Measurements from ENCODE around the gene PDZD2.

DNA sequence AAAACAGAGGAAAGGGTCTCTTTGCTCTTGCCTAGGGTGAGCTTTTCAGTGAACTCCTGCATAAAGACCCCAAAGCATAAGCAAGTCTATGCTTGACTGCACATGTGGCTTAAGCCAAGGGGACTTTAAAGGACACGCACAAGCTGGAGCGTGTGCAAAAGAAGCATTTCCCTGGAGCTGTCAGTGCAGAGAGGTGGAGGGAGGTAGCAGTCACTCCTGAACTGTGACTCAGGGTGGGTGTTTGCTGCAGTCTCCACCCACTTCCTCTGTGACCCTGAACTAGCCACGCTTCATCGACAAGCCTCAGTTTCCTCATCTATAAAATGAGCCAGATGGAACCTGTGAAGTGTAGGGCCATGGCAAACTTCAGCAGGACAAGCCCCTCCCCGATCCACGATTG lies 72.4 kb downstream of the PDZD2 start:
- TF ChIP-seq, protein P1, sequence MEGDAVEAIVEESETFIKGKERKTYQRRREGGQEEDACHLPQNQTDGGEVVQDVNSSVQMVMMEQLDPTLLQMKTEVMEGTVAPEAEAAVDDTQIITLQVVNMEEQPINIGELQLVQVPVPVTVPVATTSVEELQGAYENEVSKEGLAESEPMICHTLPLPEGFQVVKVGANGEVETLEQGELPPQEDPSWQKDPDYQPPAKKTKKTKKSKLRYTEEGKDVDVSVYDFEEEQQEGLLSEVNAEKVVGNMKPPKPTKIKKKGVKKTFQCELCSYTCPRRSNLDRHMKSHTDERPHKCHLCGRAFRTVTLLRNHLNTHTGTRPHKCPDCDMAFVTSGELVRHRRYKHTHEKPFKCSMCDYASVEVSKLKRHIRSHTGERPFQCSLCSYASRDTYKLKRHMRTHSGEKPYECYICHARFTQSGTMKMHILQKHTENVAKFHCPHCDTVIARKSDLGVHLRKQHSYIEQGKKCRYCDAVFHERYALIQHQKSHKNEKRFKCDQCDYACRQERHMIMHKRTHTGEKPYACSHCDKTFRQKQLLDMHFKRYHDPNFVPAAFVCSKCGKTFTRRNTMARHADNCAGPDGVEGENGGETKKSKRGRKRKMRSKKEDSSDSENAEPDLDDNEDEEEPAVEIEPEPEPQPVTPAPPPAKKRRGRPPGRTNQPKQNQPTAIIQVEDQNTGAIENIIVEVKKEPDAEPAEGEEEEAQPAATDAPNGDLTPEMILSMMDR (conservative IDR thresholded peaks at IDR 0.05; ENCODE audit: low read depth in 2 of 2) = no peak
- TF ChIP-seq, protein P2, sequence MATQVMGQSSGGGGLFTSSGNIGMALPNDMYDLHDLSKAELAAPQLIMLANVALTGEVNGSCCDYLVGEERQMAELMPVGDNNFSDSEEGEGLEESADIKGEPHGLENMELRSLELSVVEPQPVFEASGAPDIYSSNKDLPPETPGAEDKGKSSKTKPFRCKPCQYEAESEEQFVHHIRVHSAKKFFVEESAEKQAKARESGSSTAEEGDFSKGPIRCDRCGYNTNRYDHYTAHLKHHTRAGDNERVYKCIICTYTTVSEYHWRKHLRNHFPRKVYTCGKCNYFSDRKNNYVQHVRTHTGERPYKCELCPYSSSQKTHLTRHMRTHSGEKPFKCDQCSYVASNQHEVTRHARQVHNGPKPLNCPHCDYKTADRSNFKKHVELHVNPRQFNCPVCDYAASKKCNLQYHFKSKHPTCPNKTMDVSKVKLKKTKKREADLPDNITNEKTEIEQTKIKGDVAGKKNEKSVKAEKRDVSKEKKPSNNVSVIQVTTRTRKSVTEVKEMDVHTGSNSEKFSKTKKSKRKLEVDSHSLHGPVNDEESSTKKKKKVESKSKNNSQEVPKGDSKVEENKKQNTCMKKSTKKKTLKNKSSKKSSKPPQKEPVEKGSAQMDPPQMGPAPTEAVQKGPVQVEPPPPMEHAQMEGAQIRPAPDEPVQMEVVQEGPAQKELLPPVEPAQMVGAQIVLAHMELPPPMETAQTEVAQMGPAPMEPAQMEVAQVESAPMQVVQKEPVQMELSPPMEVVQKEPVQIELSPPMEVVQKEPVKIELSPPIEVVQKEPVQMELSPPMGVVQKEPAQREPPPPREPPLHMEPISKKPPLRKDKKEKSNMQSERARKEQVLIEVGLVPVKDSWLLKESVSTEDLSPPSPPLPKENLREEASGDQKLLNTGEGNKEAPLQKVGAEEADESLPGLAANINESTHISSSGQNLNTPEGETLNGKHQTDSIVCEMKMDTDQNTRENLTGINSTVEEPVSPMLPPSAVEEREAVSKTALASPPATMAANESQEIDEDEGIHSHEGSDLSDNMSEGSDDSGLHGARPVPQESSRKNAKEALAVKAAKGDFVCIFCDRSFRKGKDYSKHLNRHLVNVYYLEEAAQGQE (IDR thresholded peaks at IDR 0.05; ENCODE audit: unreplicated experiment) = no peak
- no peak for TF ChIP-seq POLR2AphosphoS5 (IDR thresholded peaks at IDR 0.05; ENCODE audit: low read depth)
- no peak for TF ChIP-seq EZH2 (IDR thresholded peaks at IDR 0.05; ENCODE audit: low read depth, unreplicated experiment)
- TF ChIP-seq CREB1 (CRISPR knock-in tag; IDR thresholded peaks at IDR 0.05; ENCODE audit: low read depth) = no peak
- TF ChIP-seq, protein P3, sequence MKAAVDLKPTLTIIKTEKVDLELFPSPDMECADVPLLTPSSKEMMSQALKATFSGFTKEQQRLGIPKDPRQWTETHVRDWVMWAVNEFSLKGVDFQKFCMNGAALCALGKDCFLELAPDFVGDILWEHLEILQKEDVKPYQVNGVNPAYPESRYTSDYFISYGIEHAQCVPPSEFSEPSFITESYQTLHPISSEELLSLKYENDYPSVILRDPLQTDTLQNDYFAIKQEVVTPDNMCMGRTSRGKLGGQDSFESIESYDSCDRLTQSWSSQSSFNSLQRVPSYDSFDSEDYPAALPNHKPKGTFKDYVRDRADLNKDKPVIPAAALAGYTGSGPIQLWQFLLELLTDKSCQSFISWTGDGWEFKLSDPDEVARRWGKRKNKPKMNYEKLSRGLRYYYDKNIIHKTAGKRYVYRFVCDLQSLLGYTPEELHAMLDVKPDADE (IDR thresholded peaks at IDR 0.05) = no peak
- TF ChIP-seq EZH2phosphoT487 (IDR thresholded peaks at IDR 0.05; ENCODE audit: unreplicated experiment) = no peak
- TF ChIP-seq STAT1 (IDR thresholded peaks at IDR 0.05; ENCODE audit: unreplicated experiment) = no peak
- TF ChIP-seq JUNB (IDR thresholded peaks at IDR 0.05; ENCODE audit: unreplicated experiment) = no peak
- TF ChIP-seq ZNF331 (CRISPR knock-in tag; IDR thresholded peaks at IDR 0.05; ENCODE audit: low read depth) = no peak
- no peak for TF ChIP-seq ZNF114 (CRISPR knock-in tag; IDR thresholded peaks at IDR 0.05)
- TF ChIP-seq NANOG (IDR thresholded peaks at IDR 0.05; ENCODE audit: borderline replicate concordance) = no peak
- TF ChIP-seq, protein P4, sequence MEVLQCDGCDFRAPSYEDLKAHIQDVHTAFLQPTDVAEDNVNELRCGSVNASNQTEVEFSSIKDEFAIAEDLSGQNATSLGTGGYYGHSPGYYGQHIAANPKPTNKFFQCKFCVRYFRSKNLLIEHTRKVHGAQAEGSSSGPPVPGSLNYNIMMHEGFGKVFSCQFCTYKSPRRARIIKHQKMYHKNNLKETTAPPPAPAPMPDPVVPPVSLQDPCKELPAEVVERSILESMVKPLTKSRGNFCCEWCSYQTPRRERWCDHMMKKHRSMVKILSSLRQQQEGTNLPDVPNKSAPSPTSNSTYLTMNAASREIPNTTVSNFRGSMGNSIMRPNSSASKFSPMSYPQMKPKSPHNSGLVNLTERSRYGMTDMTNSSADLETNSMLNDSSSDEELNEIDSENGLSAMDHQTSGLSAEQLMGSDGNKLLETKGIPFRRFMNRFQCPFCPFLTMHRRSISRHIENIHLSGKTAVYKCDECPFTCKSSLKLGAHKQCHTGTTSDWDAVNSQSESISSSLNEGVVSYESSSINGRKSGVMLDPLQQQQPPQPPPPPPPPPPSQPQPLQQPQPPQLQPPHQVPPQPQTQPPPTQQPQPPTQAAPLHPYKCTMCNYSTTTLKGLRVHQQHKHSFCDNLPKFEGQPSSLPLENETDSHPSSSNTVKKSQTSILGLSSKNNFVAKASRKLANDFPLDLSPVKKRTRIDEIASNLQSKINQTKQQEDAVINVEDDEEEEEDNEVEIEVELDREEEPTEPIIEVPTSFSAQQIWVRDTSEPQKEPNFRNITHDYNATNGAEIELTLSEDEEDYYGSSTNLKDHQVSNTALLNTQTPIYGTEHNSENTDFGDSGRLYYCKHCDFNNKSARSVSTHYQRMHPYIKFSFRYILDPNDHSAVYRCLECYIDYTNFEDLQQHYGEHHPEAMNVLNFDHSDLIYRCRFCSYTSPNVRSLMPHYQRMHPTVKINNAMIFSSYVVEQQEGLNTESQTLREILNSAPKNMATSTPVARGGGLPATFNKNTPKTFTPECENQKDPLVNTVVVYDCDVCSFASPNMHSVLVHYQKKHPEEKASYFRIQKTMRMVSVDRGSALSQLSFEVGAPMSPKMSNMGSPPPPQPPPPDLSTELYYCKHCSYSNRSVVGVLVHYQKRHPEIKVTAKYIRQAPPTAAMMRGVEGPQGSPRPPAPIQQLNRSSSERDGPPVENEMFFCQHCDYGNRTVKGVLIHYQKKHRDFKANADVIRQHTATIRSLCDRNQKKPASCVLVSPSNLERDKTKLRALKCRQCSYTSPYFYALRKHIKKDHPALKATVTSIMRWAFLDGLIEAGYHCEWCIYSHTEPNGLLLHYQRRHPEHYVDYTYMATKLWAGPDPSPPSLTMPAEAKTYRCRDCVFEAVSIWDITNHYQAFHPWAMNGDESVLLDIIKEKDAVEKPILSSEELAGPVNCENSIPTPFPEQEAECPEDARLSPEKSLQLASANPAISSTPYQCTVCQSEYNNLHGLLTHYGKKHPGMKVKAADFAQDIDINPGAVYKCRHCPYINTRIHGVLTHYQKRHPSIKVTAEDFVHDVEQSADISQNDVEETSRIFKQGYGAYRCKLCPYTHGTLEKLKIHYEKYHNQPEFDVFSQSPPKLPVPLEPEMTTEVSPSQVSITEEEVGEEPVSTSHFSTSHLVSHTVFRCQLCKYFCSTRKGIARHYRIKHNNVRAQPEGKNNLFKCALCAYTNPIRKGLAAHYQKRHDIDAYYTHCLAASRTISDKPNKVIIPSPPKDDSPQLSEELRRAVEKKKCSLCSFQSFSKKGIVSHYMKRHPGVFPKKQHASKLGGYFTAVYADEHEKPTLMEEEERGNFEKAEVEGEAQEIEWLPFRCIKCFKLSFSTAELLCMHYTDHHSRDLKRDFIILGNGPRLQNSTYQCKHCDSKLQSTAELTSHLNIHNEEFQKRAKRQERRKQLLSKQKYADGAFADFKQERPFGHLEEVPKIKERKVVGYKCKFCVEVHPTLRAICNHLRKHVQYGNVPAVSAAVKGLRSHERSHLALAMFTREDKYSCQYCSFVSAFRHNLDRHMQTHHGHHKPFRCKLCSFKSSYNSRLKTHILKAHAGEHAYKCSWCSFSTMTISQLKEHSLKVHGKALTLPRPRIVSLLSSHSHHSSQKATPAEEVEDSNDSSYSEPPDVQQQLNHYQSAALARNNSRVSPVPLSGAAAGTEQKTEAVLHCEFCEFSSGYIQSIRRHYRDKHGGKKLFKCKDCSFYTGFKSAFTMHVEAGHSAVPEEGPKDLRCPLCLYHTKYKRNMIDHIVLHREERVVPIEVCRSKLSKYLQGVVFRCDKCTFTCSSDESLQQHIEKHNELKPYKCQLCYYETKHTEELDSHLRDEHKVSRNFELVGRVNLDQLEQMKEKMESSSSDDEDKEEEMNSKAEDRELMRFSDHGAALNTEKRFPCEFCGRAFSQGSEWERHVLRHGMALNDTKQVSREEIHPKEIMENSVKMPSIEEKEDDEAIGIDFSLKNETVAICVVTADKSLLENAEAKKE (CRISPR knock-in tag; IDR thresholded peaks at IDR 0.05) = no peak

Data from GM23338 (cell line).